Inflammatory macrophage (primary cell): ENCODE measurements around the gene CTNND2.
A peak's percentile ranks its signal among the peaks of the same experiment; 100 is the strongest.
"Not testable (repeated sequence)": the region's sequence is repeated elsewhere in the genome, so short reads cannot be mapped to it uniquely, and the experiment has no call there.

Experiments
- DNase-seq, 2 donors: peaks; one replicate each; pipeline ENCODE4 v3.0.0-alpha.2; 2020 to 2022

Gene CTNND2

DNA sequence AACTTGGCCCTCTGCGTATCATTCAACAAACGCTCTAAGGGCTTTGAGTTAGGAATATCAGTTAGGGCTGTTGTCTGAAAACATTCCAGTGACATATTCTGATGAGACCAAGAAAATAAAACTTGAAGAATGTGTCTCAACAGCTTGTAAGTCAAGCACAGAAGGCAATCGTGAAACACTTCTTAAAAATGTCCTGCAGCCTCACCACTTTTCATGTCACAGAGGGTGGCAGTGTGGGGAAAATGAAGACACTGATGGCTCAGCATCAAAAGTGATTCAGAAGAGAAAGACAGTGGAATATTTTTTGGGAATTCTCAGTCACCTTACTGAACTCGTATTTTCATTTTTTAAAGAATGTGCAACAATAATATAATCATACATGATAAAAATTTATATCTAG lies 247.3 kb downstream of the CTNND2 start:
- DNase-seq: no peak

DNA sequence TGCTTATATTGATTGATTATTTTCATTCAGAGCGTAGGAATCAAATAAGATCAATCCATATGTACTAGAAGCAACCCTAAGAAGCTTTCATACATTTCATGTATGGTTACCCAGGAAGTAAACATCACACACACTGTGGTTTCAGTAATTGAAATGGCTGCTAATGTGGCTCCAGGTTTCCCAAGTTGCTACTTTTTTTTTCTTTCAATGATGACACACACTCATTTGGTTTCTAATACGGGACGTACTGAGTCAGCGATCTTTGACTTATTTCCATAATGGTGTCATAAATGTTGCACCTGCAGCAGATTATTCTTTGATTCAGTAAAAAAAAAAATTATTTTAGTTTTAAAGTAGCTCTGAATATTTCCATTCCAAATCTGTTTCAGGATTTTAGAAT lies 248.6 kb downstream of the CTNND2 start:
- DNase-seq: no peak

DNA sequence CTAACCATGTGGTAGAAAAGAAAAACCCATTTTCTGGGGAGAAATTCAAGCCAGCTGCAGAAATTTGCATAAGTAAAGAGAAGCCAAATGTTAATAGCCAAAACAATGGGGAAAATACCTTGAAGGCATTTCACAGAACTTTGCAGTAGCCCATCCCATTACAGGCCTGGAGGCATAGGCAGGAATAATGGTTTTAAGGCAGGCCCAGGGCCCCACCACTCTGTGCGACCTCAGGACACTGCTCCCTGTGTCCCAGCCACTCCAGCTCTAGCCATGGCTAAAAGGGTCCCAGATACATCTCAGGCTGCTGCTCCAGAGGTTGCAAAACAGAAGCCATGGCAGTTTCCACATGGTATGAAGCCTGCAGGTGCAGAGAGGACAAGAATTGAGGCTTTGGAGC lies 253.3 kb downstream of the CTNND2 start:
- DNase-seq: no peak

DNA sequence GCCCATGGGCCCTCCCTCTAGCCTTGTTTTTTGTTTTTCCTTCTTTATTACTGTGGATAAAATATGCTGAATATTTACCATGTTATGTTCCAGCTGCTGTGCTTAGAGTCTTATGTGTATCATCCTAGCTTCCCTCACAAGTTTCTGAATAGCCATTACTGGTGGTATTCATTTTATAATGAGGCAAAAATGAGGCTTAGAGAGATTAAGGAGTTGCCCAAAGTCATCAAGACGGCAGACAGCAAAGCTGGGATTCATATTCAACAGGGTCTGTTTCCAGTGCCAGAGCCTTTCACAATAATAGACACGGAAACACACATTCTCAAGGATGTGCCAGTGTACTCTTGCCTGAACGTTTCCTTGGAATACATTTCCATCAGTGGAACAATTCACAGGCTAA lies 258.1 kb downstream of the CTNND2 start:
- no peak for DNase-seq

DNA sequence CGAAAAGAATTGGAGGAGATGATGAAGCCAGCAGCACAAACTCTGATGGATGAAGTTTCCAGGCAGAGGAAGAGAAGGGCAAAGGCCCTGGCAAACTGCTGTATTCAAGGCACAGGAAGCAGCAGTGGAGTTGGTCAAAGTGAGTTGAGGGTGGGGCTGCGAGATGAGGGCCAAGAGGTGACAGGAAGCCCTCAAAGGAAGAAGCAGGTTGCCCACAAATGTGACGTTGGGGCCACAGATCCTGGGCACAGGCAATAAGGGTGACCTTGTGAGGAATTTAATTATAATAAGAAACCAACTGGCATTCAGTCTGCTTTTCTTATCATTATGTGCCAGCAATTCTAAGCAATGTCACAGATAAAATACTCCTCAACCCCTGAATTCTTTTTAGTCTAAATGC lies 261.8 kb downstream of the CTNND2 start:
- DNase-seq: no peak

DNA sequence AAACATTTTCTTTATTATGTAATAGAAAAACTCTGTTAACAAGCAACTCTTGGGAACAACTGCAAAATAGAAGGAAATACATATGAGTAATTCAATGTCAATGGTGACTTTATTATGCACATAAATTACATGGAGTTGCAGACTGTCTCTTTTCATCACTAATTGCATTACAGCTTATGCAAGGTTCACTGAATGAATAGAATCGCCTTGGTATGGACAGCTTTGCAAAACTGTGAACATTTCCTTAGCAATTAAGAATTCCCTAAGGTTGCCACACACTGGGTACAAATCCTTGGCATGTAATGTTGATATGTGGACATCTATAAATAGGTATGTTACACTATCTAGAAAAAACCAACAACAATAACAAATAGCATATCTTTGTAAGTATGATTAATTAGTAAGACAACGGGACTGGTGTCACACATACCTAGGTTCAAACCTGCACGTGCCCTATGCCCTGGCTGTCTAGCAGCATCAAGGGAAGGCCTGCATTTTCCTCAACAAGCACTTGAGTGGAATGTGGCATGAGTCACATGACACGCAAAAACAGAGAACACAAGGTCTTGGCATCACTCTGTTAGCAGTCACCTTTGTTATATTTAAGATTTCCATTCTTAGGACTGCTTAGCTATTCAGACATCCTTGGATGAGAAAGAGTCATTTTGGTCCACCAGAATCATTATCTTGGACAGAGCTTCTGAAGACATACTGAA lies 263.9 kb downstream of the CTNND2 start:
- no peak for DNase-seq

DNA sequence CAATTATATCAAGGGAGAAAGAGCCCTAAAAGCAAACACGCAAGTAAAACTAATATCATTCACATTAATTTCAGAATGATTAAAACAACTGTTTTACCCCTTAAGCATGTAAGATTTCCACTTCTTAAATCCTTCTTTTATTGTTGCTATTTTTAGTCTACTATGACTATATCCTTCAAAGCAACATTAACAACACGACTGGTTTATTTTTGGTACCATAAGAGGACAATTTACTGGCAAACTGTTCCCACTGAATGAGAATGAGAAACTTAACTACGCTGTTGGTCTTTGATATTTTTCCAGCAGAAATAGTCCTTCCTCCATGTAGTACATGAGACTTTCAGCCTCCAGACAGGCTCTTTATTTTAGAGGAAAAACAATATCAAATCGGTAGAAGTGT lies 281.5 kb downstream of the CTNND2 start:
- no peak for DNase-seq

DNA sequence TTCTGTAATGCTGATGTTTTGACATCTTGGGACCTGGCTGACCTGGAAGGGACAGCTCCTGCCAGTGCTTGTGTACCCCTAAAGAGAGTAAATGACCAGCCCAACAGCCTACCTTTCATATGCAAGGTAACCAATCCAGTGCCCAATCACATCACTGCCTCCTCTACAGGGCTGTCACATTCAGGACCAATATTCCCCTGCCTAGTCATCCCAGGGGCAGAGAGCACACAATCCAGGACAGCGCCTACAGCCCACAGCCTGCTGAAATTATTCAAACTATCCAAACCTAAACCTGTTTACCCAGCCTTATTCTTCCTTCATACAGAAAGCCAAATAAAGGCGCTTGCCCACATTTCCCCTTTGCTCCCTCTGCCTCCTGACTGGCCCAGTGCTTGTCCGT lies 284.1 kb downstream of the CTNND2 start:
- DNase-seq: no peak

DNA sequence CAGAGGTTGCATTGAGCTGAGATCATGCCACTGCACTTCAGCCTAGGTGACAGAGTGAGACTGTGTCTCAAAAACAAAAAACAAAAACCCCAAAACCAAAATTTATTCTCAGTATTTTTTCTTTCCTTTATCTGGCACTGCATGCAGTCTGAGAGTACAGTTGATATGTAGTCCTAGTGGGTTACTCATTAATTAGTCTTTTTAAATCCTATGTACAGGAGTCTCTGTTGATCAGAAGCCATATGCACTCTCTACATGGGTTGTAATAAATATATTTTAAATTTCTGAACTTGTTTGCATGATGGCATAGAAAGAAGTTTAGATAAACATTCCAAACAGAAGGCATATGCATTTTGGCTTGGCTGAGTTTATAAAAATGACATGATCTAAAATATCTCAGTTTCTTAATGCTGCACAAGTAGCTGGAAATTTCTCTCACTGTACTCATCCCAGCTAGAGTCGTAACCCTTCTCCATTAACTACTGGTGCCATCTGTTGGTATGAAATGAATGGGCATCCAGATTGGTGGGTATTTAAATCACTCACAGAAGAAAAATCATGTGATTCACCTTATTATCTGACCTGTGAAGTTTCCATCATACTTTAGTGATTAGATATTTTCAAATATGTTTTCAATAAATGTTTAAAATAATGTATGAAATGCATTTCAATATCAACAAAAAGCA lies 284.8 kb downstream of the CTNND2 start:
- DNase-seq: no peak

DNA sequence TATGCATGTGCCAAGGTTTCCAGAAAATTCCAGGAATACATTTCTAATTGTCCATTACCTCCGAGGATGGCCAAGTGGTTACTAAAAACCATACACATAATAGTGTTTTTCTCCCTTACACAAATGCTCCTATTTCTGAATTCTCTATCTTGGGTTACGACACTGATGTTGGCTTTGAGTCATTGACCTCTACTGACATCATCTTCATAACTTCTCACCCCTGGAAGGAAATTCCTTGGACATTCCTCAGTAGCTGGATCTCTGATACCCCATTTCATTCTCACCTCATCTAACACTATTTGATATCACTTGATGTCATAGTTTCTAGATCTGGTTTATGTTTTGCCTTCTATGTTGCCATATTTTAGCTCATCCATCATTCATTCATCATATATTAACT lies 287.2 kb downstream of the CTNND2 start:
- DNase-seq: no peak

DNA sequence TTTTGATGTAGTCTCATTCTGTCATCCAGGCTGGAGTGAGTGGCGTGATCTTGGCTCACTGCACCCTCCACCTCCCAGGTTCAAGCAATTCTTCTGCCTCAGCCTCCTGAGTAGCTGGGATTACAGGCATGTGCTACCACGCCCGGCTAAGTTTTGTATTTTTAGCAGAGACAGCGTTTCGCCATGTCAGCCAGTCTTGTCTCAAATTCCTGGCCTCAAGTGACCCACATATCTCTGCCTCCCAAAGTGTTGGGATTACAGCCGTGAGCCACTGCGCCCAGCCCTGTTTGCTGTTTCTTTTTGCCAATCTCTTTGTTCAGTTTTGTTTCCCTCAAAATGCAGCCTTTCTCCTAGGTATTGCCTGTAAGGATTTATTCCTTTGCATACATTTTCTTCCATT lies 287.6 kb downstream of the CTNND2 start:
- not testable (repeated sequence) for DNase-seq

DNA sequence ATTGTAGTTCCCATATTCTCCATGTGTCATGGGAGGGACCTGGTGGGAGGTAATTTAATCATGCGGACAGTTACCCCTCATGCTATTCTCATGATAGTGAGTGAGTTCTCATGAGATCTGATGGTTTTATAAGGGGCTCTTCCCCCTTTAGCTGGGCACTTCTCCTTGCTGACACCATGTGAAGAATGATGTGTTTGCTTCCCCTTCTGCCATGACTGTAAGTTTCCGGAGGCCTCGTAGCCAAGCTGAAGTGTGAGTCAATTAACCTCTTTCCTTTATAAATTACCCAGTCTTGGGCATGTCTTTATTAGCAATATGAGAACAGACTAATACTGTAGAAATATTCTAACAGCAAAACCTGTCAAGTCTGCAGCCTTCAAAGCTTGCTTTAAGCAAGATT lies 293.2 kb downstream of the CTNND2 start:
- peak; percentile 10 to 18 for DNase-seq

DNA sequence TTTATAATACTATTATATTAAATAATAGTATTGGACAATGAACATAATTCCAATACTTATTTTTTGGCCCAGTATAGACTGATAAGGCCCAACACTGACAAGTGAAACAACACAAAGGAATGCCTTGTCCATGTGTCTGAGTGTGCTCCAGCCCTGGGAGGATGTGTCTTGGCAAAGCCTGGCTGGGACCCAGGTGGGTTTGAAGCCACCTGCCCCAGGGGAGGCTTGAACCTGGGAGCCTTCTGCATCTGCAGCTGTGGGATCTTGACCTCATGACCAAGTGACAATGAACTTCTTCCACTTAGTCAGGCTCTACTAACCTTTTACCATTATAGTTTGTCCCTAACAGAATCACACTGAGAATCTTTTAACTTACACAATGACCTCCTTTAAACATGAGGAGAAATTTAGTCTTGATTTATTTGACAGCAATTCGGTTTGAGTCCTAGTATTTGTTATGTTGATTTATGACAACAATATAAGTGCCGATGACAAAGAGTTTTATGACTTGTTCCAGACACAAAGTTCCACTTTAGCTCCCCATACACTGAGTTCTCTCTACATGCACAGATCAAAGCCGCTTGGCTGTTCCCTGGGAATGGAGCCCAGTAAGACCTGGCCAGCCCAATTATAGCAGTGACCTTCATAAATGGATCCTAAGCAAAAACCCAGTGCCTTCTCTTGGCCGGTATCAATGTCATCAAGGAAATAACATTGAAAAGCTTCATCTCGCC lies 294.5 kb downstream of the CTNND2 start:
- DNase-seq: no peak

DNA sequence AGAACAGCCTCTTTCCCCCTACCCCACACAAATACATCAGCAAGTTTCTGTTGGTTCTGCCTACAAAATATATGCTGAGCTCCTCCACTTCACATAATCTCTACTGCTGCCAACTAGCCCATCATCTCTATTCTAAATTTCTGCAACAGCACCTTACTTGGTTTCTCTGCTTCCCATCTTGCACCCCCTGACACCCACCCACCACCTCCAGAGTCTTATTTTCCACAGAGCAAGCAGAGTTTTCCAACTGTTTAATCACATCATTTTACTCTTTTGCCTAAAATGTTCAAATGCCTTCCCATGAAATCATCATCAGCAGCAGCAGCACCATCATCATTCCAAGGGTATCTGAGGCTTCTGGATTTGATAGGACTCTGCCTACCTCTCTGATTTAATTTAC lies 295.7 kb downstream of the CTNND2 start:
- DNase-seq: no peak

DNA sequence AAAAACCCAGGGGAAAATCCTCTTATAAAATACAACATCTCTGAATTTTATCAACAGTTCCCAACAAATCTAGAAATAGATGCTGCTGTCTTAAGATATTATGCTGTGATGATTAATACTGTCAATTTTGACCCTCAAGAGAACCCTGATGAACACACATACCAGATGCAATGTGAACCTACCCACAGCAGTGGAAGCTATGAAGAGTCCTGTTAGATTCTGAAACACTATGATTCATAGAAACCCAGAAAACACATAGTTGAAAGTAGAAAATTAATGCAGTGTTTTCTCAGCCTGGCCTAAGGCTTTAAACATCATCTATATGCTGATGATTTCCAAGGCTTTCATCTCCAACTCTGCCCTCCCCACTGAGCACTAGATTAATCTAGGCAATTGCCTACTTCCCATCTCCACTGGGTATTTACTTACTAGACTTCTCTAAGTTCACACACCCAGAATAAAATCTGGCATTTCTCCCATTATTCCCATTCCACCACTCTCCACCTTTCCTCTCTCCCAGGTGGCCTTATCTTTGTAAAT lies 296.2 kb downstream of the CTNND2 start:
- DNase-seq: no peak

DNA sequence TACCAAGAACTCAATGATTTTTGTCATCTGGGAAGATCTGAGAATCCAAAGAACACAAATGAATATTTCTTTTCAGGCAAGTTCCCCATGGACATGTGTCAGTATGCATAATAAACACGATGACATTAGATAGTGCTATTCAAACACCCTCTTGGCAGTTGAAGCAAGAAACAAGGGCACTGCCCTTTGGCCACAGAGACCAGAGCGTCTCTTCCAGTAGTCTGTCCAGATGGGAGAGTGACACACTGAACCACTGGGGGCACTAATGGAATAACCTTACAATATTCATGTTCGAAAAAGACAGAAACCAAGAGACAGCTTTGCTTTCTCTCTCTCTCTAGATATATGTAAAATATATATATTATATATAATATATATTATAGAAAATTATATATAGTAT lies 301.9 kb downstream of the CTNND2 start:
- DNase-seq: no peak

DNA sequence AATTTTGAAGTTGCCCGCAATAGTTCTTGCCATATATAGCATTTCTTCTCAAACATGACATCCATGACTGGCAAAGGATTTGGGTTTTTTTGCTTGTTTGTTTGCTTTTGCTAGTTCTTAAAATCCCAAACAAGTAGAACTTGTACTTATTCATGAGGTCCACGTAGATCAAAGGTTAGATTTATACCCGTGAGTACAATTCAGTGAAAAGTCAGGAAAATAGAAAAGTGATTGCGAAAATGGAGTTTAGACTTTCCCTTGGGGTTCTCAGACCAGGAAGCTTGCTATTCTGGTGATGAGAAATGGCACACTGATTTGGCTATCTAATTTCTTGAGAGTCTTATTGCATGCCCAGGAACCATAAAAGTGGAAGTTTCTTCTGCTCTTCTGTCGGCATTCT lies 304.7 kb downstream of the CTNND2 start:
- DNase-seq: no peak

DNA sequence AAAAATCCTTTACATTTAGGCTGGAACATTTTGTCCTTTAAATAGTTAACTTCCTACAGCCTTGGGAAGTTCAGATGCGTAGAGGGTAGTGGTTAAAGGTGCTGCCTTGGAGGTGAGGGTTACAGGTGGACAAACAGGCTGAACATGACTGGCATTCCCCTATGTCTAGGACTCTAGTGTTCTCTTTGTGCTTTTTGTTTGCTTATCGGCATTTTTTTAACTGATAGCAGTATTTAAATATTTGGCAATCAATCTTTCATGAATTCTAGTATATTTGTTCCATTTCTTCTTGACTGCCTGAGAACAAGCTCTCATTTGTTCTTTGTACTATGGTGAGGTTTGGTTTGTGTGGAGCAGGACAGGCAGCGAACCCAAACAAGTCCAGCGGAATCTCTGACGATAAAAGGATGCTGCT lies 307.6 kb downstream of the CTNND2 start:
- DNase-seq: no peak

DNA sequence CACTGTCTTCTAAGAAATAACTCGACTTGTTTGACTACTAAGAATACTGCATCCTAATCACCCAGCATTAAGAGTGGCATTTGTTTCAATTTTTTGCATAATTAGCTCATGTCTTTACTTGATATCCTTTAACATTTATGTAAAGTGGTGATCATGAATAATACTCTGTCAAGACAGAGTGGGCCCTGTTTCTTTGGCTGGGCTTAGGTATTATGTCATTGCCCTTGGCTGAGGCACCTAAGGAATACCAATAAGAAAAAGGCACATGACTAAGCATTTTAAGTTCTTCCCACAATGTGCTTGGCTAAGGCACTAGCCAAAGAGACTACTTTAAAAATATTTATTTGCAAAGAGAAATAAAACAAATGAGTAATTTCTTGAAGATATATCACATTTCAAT lies 308.1 kb downstream of the CTNND2 start:
- DNase-seq: no peak

DNA sequence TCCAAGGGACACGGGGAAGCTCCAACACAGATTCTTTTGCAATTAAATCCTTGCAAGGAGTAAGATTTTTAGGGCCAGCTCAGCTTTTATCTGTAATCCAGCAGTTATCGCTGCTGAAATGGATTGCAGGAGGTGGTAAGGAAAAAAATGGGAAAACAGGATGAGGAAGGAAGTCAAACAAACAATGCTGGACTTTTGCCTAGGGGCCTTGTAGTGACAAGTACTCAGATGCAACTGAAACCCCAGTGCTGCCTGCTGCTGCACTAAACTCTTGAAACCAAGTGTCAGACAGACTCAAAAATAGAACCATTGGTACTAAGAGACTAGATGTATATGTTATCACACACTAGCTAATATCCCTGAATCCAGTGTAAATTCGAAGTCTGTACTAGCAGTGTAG lies 309.2 kb downstream of the CTNND2 start:
- DNase-seq: no peak

DNA sequence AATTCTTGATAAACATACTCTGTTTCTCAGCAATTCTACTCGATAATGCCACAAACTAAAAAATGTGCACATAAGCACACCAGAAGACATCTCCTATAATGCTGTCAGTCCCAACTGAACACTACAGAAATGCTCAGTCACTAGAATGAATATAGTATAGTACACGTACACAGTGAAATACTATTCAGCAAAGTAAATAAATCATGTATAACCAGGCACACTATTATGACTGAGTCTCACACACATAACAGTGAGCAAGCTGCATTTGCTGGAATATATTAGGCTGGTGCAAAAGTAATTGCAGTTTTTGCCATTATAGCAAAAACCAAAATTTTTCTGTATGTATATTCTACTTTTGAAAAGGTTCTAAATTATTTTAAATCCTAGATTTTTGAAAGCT lies 310.2 kb downstream of the CTNND2 start:
- DNase-seq: no peak

DNA sequence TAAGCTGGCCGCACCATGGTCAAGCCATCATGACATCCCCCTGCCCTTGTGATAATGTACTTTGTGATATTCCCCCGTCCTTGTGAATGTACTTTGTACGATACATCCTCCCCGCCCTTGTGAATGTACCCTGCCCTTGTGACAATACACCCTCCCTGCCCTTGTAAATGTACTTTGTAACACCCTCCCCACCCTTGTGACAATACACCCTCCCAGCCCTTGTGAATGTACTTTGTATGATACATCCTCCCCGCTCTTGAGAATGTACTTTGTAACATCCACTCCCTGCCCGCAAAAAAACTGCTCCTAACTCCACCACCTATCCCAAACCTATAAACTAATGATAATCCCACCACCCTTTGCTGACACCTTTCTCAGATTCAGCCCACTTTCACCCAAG lies 313.8 kb downstream of the CTNND2 start:
- no peak for DNase-seq

DNA sequence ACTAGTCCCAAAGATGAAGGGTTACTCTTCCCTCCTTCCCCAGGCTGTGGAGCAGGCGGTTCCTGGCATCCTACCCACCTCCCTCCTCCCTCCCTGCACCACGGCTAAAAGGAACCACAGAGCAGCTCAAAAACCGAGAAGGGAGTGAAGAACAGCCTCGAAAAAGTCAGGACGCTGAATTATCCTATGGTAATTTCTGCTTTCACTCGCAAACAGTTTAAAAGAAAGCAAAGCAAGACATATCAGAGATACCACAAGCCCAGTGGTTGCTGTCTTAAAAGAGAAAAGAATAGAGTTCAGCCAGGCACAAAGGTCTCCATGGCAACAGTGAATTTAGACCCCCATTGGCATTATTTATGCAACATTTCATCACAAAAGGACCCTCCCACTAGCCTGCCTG lies 315.4 kb downstream of the CTNND2 start:
- DNase-seq: no peak

DNA sequence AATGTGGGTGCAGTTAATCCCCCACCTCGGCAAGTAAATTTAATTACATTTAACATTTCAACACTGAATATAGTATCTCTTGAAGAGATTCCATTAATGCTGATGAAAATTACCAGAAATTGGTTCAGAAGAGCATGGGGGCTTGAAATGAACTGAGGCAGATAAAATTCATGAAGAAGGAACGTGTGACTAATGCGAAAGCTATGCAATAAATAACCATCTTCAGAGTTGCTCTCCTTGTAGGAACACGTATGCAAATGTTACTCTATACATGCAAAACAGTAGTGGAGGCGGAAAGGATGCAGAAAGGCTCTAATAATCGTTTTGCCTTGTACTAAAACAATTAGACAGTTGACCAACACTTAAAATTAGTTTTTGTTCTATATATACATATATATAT lies 320.2 kb downstream of the CTNND2 start:
- DNase-seq: no peak
